ENCODE results near the gene CSNK1G1.
"Not testable (repeated sequence)": the region's sequence is repeated elsewhere in the genome, so short reads cannot be mapped to it uniquely, and the experiment has no call there.

- TF ChIP-seq POLR2AphosphoS5 (IDR thresholded peaks at IDR 0.05; ENCODE audit: low read depth, low read length); TAF1 (IDR thresholded peaks at IDR 0.05; ENCODE audit: borderline replicate concordance, low read depth, low read length); POLR2A (IDR thresholded peaks at IDR 0.05; ENCODE audit: low read depth, low read length): not testable (repeated sequence)
These were observed 138.6 kb downstream of the CSNK1G1 start for GRCh38 chr15:64217429-64217750.
